Urothelium cell line (cell line): ENCODE results near the gene ITIH1.
A peak's percentile ranks its signal among the peaks of the same experiment; 100 is the strongest.

ENCODE experiments used
- DNase-seq: peaks from one replicate; pipeline ENCODE4 v3.0.0; 2011; ENCODE audit warnings: low spot score, mixed read lengths
- FAIRE-seq: peaks from 2 replicates; lab custom pipeline; 2011; peaks lifted over from hg19 to GRCh38; lab: Jason Lieb, UNC

The ITIH1 gene

DNA sequence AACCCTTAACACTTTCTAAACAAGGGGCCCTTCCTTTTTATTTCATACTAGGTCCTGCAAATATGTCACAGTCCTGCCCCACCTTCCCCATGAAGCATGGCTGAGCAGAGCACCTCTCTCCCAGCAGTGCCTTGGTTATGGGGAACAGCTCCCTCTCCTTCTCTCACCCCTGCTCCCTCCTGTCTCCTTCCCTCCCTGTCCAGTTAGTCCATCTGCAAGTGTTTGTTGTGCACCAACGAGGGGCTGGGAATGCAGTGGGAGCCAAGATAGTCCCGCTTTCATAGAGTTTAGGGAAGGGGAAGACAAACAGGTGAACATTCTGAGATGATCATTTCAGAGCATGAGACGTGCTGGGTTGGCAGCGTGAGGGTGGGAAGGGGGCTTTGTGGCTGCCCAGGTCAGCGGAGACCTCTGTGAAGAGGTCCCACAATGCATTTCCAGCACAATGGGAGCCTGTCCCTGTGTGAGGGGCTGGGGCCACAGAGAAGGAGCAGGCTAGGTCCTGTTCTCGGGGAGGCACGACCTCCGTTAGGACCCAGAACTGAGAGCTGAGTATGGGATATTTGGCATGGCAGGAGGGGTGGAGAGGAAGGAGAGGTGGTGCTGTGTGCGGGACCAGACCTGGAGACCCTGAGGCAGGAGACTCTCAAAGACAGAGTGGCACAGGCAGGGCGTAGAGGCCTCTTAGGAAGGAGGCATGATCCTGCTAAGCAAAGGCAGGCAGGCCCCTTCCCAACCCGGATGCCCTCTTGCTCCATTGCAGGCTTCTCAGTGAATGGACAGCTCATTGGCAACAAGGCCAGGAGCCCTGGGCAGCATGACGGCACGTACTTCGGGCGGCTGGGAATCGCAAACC is 11.7 kb downstream of the ITIH1 start:
- no peak for DNase-seq

DNA sequence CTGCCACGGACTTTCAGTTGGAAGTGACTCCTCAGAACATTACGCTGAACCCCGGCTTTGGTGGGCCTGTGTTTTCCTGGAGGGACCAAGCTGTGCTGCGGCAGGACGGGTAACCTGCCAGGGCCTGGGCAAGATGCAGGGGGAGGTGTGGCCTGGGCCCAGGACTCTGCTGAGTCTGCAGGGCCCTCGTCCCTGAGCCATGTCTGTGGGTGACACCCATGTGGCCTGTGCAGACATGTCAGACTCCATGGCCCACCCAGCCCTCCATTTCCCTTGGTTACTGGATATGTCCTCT is 12.3 kb downstream of the ITIH1 start:
- DNase-seq = no peak
- no peak for FAIRE-seq

More for the DNA sequence above, 11.7 kb downstream of the ITIH1 start:
- FAIRE-seq = no peak

DNA sequence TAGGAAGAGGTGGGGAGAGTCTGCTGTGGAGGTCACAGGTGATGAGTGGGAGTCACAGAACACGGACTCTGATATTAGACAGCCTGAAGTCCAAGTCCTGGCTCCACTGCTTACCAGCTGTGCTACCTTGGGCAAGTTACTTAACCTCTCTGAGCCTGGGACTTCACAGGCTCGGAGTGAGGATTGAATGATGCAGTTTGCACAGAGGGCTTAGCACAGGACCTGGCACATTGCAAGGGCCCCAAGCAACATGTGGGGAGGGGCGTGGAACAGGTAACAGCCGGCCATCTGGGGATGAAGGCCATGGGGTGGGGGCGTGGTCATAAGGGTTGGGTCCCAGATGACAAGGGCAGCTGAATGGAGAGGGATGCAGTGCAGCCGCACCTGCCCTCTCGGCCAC is 12.9 kb downstream of the ITIH1 start:
- FAIRE-seq (no peak), DNase-seq (no peak)

DNA sequence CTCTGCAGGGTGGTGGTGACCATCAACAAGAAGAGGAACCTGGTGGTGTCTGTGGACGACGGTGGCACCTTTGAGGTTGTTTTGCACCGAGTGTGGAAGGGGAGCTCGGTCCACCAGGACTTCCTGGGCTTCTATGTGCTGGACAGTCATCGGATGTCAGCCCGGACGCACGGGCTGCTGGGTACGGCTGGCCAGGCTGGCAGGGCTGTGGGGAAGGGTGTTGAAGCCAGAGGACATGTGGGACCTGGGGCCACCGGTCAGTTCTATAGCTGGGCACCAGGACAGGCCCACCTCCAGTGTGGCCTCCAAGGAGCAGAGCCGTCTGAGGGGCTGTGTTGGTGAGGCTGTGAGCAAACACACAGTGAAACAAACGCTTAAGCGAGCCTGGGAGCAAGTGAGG is 13.3 kb downstream of the ITIH1 start:
- FAIRE-seq (no peak), DNase-seq (no peak)

DNA sequence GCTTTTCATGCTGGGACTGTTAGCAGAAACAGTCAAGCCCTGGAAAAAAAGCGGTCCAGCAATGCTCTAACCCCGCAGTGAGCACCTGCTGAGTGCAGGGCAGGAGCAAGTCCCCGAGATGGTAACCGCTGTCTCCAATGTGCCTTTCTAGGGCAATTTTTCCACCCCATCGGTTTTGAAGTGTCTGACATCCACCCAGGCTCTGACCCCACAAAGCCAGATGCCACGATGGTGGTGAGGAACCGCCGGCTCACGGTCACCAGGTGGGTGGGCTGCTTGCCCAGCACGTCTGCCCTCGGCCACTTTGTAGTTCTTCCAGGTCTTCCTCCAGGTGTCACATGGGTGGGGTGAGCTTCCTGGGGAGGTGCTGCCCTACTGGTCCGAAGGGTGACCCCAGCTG is 14.0 kb downstream of the ITIH1 start:
- FAIRE-seq (no peak), DNase-seq (no peak)

DNA sequence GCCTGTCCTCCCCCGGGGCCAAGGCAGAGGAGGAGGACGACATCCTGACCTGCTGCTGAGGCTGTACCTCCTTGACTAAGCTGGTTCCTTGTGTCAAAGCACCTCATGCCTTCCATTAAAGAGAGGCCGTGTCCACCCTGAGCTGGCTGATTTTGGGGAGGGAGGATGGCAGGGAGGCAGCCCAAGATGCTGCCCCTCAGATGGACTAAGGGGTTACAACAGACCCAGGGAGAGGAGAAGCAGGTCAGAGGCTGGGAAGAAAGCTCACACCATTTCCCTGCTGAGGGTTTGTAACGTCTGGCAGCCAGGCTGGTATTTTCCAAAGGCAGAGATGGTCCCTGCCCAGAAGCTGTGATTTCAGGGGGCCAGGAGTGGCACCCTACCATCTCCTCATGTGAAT is 14.5 kb downstream of the ITIH1 start:
- no peak for DNase-seq
- FAIRE-seq = no peak

DNA sequence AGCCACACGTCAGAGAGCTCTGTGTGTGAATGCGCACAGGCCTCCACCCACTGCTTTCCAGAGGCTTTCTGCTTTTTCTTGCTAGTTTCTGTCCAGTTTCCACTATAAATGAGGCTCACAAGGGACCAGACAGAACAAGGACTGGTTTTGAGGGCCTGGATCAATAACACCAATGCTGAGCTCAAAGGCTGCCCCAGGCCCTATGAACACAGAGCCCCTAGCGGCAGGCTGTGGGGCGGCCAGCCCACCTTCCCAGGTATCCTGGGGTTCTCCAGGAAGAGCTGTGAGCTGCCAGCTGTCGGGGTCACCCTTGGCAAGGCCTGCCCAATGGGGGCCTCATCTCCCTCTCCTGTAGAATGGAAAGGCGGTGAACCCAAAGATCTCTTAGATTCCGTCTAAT is 15.0 kb downstream of the ITIH1 start:
- no peak for FAIRE-seq
- no peak for DNase-seq

DNA sequence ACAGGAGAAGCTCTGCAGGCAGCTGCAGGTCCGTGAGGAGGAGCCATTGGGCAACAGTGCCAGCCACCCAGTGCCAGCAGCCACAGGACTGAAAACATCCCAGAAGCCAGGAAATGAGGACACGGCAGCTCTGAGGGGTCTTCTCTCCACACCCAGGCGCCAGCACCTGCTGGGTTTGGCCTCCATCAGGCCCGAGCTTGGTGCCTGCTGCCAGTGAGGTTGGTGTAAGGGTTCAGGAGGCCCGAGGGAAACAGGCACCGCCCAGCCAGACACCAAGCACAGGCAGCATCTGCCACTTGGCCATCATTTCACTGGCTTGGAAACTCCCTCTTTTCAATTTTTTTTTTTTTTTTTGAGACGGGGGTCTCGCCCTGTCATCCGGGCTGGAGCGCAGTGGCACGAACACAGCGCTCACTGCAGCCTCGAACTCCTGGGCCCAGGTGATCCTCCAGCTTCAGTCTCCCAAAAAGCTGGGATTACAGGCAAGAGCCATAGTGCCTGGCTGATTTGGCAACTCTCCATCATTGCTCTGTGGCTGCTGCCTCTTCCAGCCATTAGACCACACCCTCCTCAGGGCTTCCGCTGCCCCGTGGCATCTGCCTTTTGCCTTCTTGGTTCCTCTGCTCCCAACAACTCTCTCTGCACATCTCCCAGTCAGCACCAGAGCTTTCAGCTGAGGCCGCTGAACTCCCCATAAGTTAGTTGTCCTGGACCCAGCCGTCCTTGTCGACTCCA is 15.7 kb downstream of the ITIH1 start:
- DNase-seq = no peak

DNA sequence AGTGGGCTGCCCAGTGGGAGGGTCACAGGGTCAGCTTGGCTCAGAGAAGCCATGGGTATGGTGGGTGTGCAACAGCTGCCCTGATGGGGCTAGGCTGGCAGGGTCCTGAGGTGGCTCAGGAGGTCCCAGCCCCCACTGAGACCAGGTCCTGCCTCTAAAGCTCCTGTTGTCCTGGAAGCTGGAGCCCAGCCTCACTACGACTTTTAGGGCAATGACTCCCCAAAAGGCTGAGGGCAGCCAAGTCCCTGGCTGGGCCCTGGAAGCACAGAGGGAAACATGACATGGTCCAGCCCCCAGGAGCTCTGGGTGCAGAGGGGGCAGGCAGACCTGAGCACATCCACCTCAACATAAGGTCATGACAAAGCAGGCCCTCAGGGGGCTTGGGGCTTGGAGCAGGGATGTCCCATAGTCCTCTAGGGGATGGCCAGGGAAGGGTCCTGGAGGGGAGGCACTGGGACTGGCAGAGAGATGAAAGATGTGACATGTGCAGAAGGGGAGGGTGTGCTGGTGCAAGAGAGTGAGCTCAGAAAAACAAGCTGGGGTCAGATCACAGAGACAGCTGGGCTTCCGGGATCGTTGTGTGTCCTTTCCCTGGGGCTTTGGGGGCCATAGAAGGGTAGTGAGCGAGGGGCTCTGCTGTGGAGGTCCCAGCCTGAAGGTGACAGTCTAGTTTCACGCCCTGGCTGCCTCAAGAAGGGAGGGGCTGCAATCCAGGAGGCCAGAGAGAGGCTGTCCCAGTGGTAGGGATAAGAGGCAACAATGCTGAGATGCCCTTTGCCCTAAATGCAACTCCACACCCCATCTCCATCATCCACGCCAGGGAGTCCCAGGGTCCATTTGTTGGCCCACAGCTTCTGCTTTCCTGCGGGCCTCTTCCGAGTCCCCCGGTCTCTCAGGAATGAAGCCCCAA is 16.6 kb downstream of the ITIH1 start:
- no peak for FAIRE-seq
- DNase-seq = no peak

More for the DNA sequence above, 15.7 kb downstream of the ITIH1 start:
- FAIRE-seq = no peak

DNA sequence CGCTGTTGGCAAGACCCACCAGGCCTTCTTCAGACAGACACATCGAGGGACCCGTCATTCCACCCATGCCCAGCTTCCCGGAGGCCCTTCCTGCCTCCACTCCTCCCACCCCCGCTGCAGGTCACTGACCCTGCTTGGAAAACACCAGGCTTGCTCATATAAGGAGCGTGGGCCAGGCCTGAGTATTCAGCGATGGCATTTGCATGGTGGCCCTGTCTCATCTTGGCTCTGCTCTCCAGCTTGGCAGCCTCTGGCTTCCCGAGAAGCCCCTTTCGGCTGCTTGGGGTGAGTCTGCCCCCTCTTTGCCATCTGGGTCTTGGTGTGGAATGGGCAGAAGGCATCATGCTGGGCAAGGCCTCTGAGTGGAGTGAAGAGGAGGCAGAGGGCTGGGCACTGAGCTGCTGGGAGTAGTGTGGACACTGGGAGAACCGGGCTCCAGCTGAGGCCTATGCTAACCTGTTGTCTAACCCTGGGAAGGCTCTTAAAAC is 17.3 kb downstream of the ITIH1 start, which contains the start of gene ITIH3:
Gene ITIH3 (plus strand): TSS at position 185 of the 488 bp plus-strand sequence. CDS start 8 bp downstream, at position 193.
- no peak for DNase-seq
- no peak for FAIRE-seq

DNA sequence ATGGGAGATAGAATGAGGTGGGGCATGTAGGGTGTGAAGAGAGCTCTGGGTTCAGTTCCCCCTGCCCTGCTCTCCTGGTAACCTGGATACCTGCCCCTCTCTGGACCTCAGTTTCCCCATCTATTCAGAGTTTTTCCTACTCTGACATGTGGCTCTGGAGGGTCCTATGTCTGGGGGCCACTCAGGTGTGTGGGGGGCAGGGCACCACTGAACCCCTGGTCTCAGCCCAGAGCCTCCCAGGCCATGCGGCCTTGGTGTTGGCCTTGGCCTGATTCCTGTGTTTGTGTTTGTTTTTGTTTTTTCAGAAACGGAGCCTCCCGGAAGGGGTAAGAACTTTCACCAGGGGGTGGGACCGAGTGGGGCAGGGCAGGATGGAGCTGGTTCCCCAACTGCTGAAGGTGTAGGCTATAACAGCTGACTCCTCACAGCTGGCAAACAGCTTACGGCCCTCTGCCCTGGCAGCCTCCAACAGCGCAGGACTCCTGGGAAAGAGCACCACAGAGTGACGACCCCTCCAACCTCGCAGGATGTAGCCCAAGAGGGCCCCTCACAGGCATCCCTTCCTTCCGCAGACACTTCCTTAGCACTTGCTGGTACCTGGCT is 18.0 kb downstream of the ITIH1 start:
- FAIRE-seq (no peak), DNase-seq (no peak)

DNA sequence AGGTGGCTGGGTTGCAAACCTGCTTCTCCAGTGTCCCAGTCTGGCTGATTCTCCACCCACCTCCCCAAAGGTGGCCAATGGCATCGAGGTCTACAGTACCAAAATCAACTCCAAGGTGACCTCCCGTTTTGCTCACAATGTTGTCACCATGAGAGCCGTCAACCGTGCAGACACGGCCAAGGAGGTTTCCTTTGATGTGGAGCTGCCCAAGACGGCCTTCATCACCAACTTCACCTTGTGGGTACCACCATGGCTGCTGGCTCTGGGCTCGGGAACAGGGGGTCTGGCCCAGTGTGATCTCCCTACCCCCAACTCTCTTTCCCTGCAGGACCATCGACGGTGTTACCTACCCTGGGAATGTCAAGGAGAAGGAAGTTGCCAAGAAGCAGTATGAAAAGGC is 19.0 kb downstream of the ITIH1 start:
- no peak for DNase-seq
- FAIRE-seq = no peak

DNA sequence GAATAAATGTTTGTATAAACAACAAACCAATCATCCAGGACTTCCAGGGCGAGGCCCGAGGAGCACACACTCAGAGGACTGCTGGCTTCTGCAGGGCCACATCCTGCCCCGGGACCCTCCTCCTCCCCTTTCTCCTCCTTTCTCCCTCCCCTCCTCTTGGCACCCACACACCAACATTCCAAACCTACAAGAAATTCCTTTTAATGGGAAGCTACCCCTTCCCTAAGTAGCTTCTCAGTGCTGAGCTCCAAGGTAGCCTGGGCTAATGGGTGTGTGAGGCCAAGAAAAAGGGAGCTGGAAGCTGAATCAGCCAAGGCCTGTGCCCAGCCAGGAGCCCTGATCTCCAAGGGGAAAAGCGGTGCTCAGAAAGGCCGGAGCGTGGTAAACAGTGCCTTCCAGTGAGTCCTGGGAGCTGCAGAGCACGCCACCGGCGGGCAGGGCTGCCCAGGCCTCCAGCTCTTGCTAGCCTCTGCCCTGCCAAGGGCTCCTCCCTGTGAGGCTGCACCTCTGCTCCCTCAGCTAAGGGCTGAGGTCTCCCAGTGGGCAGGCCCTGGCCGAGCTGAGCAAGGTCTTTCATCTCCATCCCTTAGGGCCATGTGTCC is 21.1 kb downstream of the ITIH1 start:
- DNase-seq (peak; percentile 34), FAIRE-seq (no peak)

DNA sequence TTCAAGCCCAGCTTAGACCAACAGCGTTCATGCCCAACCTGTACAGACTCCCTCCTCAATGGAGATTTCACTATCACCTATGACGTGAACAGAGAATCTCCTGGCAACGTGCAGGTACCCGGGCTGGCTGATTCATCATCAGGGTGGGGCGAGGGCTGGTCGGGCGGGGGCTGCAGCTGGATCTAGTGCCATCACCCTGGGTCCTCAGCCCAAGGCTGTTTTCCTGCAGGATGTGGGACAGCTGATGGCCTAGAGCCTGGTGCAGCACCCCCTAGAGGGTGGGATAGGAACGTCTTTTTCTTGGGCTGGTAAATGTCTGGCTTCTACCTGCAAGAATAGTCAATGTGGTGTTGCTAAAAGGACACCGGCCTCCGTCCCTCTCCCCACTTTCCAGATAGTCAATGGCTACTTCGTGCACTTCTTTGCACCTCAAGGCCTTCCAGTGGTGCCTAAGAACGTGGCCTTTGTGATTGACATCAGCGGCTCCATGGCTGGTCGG is 21.6 kb downstream of the ITIH1 start:
- peak; percentile 64 for DNase-seq

DNA sequence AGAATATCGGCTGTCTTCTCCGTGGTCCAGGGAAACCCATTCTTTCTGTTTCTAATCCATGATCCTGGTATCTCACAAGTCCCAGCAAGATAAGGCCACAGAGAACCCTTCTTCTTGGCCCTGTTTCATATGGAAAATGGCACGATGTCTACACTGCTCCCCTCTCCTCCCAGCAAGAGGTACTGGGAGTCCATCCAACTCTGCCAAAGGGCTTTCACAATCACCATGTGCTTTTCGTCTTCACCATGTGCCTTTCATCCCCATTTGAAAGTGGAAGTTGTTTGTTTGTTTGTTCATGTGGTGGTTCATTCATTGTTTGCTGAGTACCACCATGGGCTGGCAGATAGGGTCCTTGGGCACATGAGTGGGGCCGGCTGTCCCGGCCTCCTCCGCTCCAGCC is 22.7 kb downstream of the ITIH1 start:
- no peak for DNase-seq
- no peak for FAIRE-seq

More for the DNA sequence above, 21.6 kb downstream of the ITIH1 start:
- no peak for FAIRE-seq

DNA sequence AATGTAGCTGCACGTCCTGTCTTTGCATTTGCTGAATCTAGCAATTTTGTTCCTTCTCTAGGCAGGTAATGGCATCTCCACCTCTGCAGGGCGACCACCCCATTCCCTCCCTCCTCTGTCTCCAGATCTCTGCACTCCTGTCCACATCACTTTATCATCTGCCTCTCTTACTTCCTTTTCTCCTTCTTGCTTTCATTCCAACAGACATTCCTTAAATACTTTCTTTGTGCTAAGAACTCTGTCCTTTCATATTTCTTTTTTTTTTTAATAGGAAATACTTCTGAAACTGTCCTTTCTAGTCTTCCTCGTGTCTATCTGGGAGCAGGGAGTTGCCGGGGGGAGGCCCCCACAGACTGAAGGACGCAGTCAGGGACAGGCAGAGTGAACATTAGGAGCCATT is 24.4 kb downstream of the ITIH1 start:
- FAIRE-seq (no peak), DNase-seq (no peak)

DNA sequence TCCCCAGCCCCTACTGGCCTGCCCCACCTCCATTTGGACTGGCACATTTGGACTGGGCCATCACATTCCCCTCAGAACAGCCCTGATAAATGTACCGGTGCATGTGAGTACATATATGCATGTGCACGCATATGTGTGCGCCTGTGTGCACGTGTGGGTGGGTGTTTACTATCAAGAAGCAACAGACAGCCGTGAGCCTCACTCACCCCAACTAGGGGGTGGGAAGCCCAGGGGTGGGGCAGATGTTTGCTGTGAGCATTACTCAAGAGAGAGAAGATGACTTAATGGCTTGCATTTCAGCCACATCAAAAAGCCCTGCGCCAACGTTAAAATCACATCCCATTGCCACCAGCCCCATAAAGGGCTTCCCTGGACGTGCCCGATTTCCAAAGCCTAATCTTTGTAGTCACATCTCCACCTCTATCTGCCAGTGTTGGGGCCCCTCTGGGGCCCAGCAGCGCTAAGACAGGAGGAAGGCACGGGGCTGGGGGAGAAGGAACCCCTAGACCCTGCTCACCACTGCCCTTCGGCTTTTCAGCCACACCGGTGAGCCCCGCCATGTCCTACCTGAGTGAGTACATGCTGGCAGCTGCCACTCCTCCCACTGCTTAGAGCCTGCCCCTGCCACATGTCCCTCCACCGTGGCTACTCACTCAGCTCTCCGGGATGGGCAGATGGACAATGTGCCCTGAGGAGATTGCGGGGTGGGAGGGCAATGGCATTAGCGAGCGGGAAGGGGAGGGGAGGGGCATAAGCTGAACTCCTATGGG is 28.1 kb downstream of the ITIH1 start:
- no peak for DNase-seq
- no peak for FAIRE-seq

DNA sequence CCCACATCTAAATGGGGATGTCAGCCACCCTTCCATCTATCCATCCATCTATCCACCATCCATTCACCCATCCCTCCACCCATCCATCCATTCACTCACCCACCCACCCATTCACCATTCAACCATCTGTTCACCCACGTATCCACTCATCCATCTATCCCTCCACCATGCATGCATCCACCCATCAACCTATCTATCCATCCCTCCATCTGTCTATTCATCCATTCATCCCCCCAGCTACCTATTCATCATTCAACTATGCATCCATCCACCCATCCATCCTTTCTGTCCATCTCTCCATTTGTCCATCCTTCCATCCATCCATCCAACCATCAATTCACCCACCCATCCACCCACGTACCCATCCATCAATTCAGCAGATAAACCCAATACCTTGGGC is 31.8 kb downstream of the ITIH1 start:
- DNase-seq = no peak
- FAIRE-seq = peak; percentile 52

DNA sequence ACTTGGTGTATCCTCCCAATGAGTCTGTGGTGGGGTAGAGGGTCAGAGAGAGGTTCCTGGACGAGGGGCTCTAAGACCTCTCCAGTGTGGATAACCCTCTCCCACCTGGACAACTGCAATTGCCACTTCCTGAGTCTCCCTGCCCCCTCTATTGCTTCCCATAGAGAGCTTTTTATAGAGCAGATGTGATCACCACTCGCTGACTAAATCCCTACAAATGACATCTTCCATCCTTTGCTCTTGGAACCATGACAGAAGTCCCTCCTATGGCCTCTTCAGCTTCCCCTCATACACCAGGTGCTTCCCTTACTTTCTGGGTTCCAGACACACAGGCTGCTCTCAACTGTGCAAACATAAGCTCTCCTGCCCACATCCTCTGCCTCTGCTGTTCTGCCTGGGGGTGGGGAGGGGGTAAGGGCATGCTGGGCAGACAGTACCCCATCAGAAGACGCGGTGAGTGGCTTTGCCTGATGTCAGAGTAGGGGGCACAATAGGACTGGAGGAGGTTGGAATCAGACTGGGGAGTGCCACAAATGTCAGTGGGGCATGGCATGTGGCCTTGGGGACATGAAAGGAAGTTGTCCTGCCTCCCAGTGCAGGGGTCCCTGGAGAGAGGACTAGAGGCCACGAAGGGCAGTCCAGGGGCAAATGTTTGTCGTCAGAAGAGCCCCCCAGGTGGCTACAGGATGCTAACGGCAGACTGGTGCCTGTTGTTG is 32.4 kb downstream of the ITIH1 start:
- no peak for FAIRE-seq
- no peak for DNase-seq
